ENCODE data around the gene TEDC2. TPM values are rescaled to one million over a fixed set of nuclear protein-coding genes. Genes with fewer than 3 reads are reported as not detected.

The TEDC2 gene
- total RNA-seq, 3 donors from 2014 or later (not counting 1 experiment from before 2014, with no cell fraction given) = 0.47 to 2.2 (median 0.55) TPM

GRCh38 chr16:2449118-2449517 lies 10.8 kb upstream of the TEDC2 start:
- TF ChIP-seq CTCF (IDR thresholded peaks at IDR 0.05) = no peak
- no peaks in the 10 kb centered on the region for H3K27me3 ChIP-seq (ENCODE audit: control insufficient read depth, insufficient read depth, low read length)
- DNase-seq (no peak), ATAC-seq (no peak)
- no peak overlapping the region for H3K4me3 Mint-ChIP-seq
- 98% methylated on average over 25 of the region's 25 CpGs for WGBS (ENCODE audit: insufficient coverage)
- intact Hi-C loops (cut with micrococcal nuclease) = no loop called here
- H3K36me3 Mint-ChIP-seq = no peaks in the 10 kb centered on the region
- no peaks in the 10 kb centered on the region for H3K4me1 ChIP-seq (ENCODE audit: control insufficient read depth, insufficient read depth, low read length)
- H3K4me3 ChIP-seq (ENCODE audit: low read length) = no peak overlapping the region
- no peaks in the 10 kb centered on the region for H3K9me3 ChIP-seq (ENCODE audit: control insufficient read depth, insufficient read depth, low read length)
- H3K27me3 Mint-ChIP-seq (ENCODE audit: low read depth in 2 of 2) = no peaks in the 10 kb centered on the region
- no peaks in the 10 kb centered on the region for H3K9me3 Mint-ChIP-seq
- H3K4me1 Mint-ChIP-seq = no peaks in the 10 kb centered on the region
- no peak overlapping the region for H3K27ac ChIP-seq (ENCODE audit: low read length)
- H3K27ac Mint-ChIP-seq = no peak overlapping the region
- peaks cover 43% of the 10 kb centered on the region for H3K36me3 ChIP-seq (ENCODE audit: control insufficient read depth, insufficient read depth, low read length)

- ATAC-seq (no peak), DNase-seq (no peak)
- H3K27ac Mint-ChIP-seq = no peak overlapping the region
- Histone ChIP-seq H3K4me3 (ENCODE audit: low read length) (no peak overlapping the region), H3K27me3 (ENCODE audit: control insufficient read depth, insufficient read depth, low read length) (no peaks in the 10 kb centered on the region), H3K4me1 (ENCODE audit: control insufficient read depth, insufficient read depth, low read length) (no peaks in the 10 kb centered on the region), H3K9me3 (ENCODE audit: control insufficient read depth, insufficient read depth, low read length) (no peaks in the 10 kb centered on the region), H3K36me3 (ENCODE audit: control insufficient read depth, insufficient read depth, low read length) (peaks cover 38% of the 10 kb centered on the region), H3K27ac (ENCODE audit: low read length) (no peak overlapping the region)
- 98% methylated on average over 8 of the region's 8 CpGs for WGBS (ENCODE audit: insufficient coverage)
- no peaks in the 10 kb centered on the region for H3K27me3 Mint-ChIP-seq (ENCODE audit: low read depth in 2 of 2)
- no peaks in the 10 kb centered on the region for H3K9me3 Mint-ChIP-seq
- intact Hi-C loops (cut with micrococcal nuclease) = no loop called here
- no peak overlapping the region for H3K4me3 Mint-ChIP-seq
- TF ChIP-seq CTCF (IDR thresholded peaks at IDR 0.05) = no peak
- no peaks in the 10 kb centered on the region for H3K4me1 Mint-ChIP-seq
- H3K36me3 Mint-ChIP-seq = no peaks in the 10 kb centered on the region
These were observed 9.4 kb upstream of the TEDC2 start for GRCh38 chr16:2450535-2450934.

- H3K27ac ChIP-seq (ENCODE audit: low read length) = no peak overlapping the region
- H3K36me3 ChIP-seq (ENCODE audit: control insufficient read depth, insufficient read depth, low read length) = peaks cover 35% of the 10 kb centered on the region
- H3K4me1 ChIP-seq (ENCODE audit: control insufficient read depth, insufficient read depth, low read length) = no peaks in the 10 kb centered on the region
- Mint-ChIP-seq H3K9me3 (no peaks in the 10 kb centered on the region), H3K27me3 (ENCODE audit: low read depth in 2 of 2) (no peaks in the 10 kb centered on the region), H3K27ac (no peak overlapping the region), H3K4me3 (no peak overlapping the region), H3K4me1 (no peaks in the 10 kb centered on the region), H3K36me3 (no peaks in the 10 kb centered on the region)
- no peak for DNase-seq
- intact Hi-C loops (cut with micrococcal nuclease) = no loop called here
- WGBS (ENCODE audit: insufficient coverage) = 96% methylated on average over 19 of the region's 19 CpGs
- H3K4me3 ChIP-seq (ENCODE audit: low read length) = no peak overlapping the region
- TF ChIP-seq CTCF (IDR thresholded peaks at IDR 0.05) = no peak
- H3K9me3 ChIP-seq (ENCODE audit: control insufficient read depth, insufficient read depth, low read length) = no peaks in the 10 kb centered on the region
- no peaks in the 10 kb centered on the region for H3K27me3 ChIP-seq (ENCODE audit: control insufficient read depth, insufficient read depth, low read length)
- ATAC-seq = no peak
These were observed 8.9 kb upstream of the TEDC2 start for GRCh38 chr16:2450975-2451381.

GRCh38 chr16:2451851-2452320 lies 8.0 kb upstream of the TEDC2 start:
- H3K27me3 ChIP-seq (ENCODE audit: control insufficient read depth, insufficient read depth, low read length) = no peaks in the 10 kb centered on the region
- H3K9me3 ChIP-seq (ENCODE audit: control insufficient read depth, insufficient read depth, low read length) = no peaks in the 10 kb centered on the region
- no peak overlapping the region for H3K4me3 ChIP-seq (ENCODE audit: low read length)
- H3K27me3 Mint-ChIP-seq (ENCODE audit: low read depth in 2 of 2) = no peaks in the 10 kb centered on the region
- WGBS (ENCODE audit: insufficient coverage) = 97% methylated on average over 18 of the region's 18 CpGs
- ATAC-seq (no peak), DNase-seq (no peak)
- H3K27ac ChIP-seq (ENCODE audit: low read length) = no peak overlapping the region
- no peaks in the 10 kb centered on the region for H3K36me3 Mint-ChIP-seq
- H3K9me3 Mint-ChIP-seq = no peaks in the 10 kb centered on the region
- H3K4me3 Mint-ChIP-seq = no peak overlapping the region
- no peak overlapping the region for H3K27ac Mint-ChIP-seq
- H3K36me3 ChIP-seq (ENCODE audit: control insufficient read depth, insufficient read depth, low read length) = peaks cover 33% of the 10 kb centered on the region
- no peak for TF ChIP-seq CTCF (IDR thresholded peaks at IDR 0.05)
- intact Hi-C loops (cut with micrococcal nuclease) = no loop called here
- H3K4me1 ChIP-seq (ENCODE audit: control insufficient read depth, insufficient read depth, low read length) = no peaks in the 10 kb centered on the region
- H3K4me1 Mint-ChIP-seq = no peaks in the 10 kb centered on the region
